Vagina (tissue), 2 donors: ENCODE results near the gene PCSK5. TPM values are rescaled to one million over a fixed set of nuclear protein-coding genes. Genes with fewer than 3 reads are reported as not detected.
"Not testable (repeated sequence)": the region's sequence is repeated elsewhere in the genome, so short reads cannot be mapped to it uniquely, and the experiment has no call there.

ENCODE experiments used
- DNase-seq, 2 donors: peaks; one replicate each; pipeline ENCODE4 v3.0.0-alpha.2; 2017; ENCODE audit errors: extremely low spot score in 2 of 2
- H3K27ac ChIP-seq: fragments of 200-600 bp; sonication (generic); one replicate; pipeline ENCODE4 v1.5.1; 2019
- H3K27me3 ChIP-seq: fragments of 200-600 bp; sonication (generic); one replicate; pipeline ENCODE4 v1.5.1; 2019
- H3K36me3 ChIP-seq, 2 donors: fragments of 200-600 bp; sonication (generic); one replicate each; pipeline ENCODE4 v1.5.1; 2017 to 2019
- H3K4me1 ChIP-seq: fragments of 200-600 bp; sonication (generic); one replicate; pipeline ENCODE4 v1.5.1; 2019
- H3K4me3 ChIP-seq, 2 donors: fragments of 200-600 bp; sonication (generic); 1 replicate in 1 of 2; 2 replicates in 1 of 2; pipeline ENCODE4 v1.5.1; 2016 to 2019
- H3K9me3 ChIP-seq: fragments of 200-600 bp; sonication (generic); one replicate; pipeline ENCODE4 v1.5.1; 2019
- CTCF ChIP-seq, 3 experiments: fragments of 450-650 bp in 2 of 3; fragments of 200-600 bp in 1 of 3; sonication (generic) in 1 of 3; IDR thresholded peaks; one replicate each; pipeline ENCODE4 v1.5.1; 2017 to 2019; ENCODE audit warnings: antibody characterized with exemption in 3 of 3, mild to moderate bottlenecking in 2 of 3, moderate library complexity in 2 of 3
- POLR2A ChIP-seq, 2 donors: fragments of 450-650 bp; IDR thresholded peaks; one replicate each; pipeline ENCODE4 v1.6.1; 2017; ENCODE audit warnings: antibody characterized with exemption in 2 of 2, mild to moderate bottlenecking in 2 of 2, moderate library complexity in 2 of 2
- POLR2AphosphoS5 ChIP-seq, 2 donors: sonication (generic); formaldehyde crosslinking; IDR thresholded peaks; one replicate each; pipeline ENCODE4 v1.9.0; 2017; ENCODE audit warnings: antibody characterized with exemption in 2 of 2, mild to moderate bottlenecking in 2 of 2, low read depth in 1 of 2; ENCODE audit not compliant: insufficient read depth in 1 of 2
- intact Hi-C: fragments of 100-400 bp; cut with DNase I; formaldehyde crosslinking; loops from one replicate; pipeline ENCODE4 v1.15.1; 2023
- total RNA-seq: library from RNA; depleted of rRNA; stranded (reverse); fragments of >200 nt; gene quantifications from one replicate; pipeline ENCODE4 v1.2.3, GENCODE V29; 2016

PCSK5 gene
- total RNA-seq, 1 donor from 2014 or later = 22.6 TPM

DNA sequence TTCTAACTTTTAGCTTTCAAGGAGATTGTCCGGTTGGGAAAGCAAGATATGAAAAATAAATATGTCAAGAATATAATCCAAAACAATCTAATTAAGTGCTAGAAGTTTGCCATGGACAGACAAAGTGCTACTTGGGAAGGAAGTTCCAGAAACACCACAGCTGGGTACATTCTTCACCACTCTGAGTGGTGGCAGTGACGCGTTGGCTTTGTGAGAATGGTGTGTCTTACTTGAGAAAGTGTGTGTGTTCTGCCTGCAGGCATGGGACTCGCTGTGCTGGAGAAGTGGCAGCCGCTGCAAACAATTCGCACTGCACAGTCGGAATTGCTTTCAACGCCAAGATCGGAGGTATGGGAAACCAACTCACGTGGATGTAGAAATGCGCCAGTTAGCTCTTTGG is 177.2 kb downstream of the PCSK5 start:
- Histone ChIP-seq H3K36me3 (peaks cover 0 to 2% of the 10 kb centered on the region in 2 donors), H3K27ac (no peak overlapping the region), H3K4me3 (no peak overlapping the region), H3K9me3 (no peaks in the 10 kb centered on the region), H3K4me1 (no peaks in the 10 kb centered on the region), H3K27me3 (no peaks in the 10 kb centered on the region)
- DNase-seq = no peak
- TF ChIP-seq CTCF (IDR thresholded peaks at IDR 0.05) (no peak), POLR2A (IDR thresholded peaks at IDR 0.05) (no peak), POLR2AphosphoS5 (IDR thresholded peaks at IDR 0.05; ENCODE audit: insufficient read depth in 1 of 2, low read depth in 1 of 2) (no peak)
- intact Hi-C loops = no loop called here

GRCh38 chr9:76077537-76077936 is 187.1 kb downstream of the PCSK5 start:
- Histone ChIP-seq H3K9me3 (no peaks in the 10 kb centered on the region), H3K4me1 (no peaks in the 10 kb centered on the region), H3K27me3 (no peaks in the 10 kb centered on the region), H3K4me3 (no peak overlapping the region), H3K36me3 (peaks cover 0 to 5% of the 10 kb centered on the region in 2 donors), H3K27ac (no peak overlapping the region)
- no peak for DNase-seq
- TF ChIP-seq CTCF (IDR thresholded peaks at IDR 0.05) (no peak), POLR2A (IDR thresholded peaks at IDR 0.05) (no peak), POLR2AphosphoS5 (IDR thresholded peaks at IDR 0.05; ENCODE audit: insufficient read depth in 1 of 2, low read depth in 1 of 2) (no peak)
- intact Hi-C loops = no loop called here

GRCh38 chr9:76081281-76081680 is 190.8 kb downstream of the PCSK5 start:
- H3K27ac ChIP-seq, H3K9me3 ChIP-seq, H3K4me1 ChIP-seq, H3K4me3 ChIP-seq, H3K36me3 ChIP-seq, H3K27me3 ChIP-seq, intact Hi-C loops, DNase-seq: not testable (repeated sequence)

- intact Hi-C loops = no loop called here
Observed at GRCh38 chr9:76082057-76082456, 191.6 kb downstream of the PCSK5 start.

DNA sequence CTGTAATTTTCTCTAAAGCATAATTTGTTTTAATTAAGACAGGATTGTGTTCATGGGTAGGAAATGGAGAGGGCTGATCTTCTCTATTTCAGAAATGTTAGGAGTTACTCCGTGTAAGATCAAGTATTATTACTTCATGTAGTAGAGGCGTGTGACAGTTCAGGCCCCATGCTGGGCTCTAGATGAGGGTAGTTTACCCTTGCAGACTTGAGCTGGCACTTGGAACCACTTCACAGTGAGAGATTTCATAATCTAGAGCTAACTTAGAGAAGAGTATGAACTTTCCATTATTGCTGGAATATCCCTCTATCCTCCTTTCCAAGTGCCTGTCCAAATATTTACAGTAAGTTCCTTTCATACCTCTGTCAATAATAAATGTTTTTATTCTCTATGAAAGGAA is 195.1 kb downstream of the PCSK5 start:
- Histone ChIP-seq H3K36me3 (no peaks in the 10 kb centered on the region), H3K9me3 (no peaks in the 10 kb centered on the region), H3K27me3 (no peaks in the 10 kb centered on the region), H3K4me1 (no peaks in the 10 kb centered on the region), H3K27ac (no peak overlapping the region), H3K4me3 (no peak overlapping the region)
- intact Hi-C loops = no loop called here
- no peak for DNase-seq
- TF ChIP-seq CTCF (IDR thresholded peaks at IDR 0.05) = no peak
- no peak for TF ChIP-seq POLR2AphosphoS5 (IDR thresholded peaks at IDR 0.05; ENCODE audit: insufficient read depth in 1 of 2, low read depth in 1 of 2)
- TF ChIP-seq POLR2A (IDR thresholded peaks at IDR 0.05) = no peak

More at GRCh38 chr9:76082057-76082456, 191.6 kb downstream of the PCSK5 start:
- no peak overlapping the region for H3K4me3 ChIP-seq
- no peaks in the 10 kb centered on the region for H3K4me1 ChIP-seq
- no peaks in the 10 kb centered on the region for H3K9me3 ChIP-seq
- no peak overlapping the region for H3K27ac ChIP-seq
- no peaks in the 10 kb centered on the region for H3K27me3 ChIP-seq
- TF ChIP-seq POLR2A (IDR thresholded peaks at IDR 0.05) (no peak), POLR2AphosphoS5 (IDR thresholded peaks at IDR 0.05; ENCODE audit: insufficient read depth in 1 of 2, low read depth in 1 of 2) (no peak), CTCF (IDR thresholded peaks at IDR 0.05) (no peak)
- no peaks in the 10 kb centered on the region for H3K36me3 ChIP-seq
- no peak for DNase-seq

GRCh38 chr9:76086539-76086938 is 196.1 kb downstream of the PCSK5 start:
- Histone ChIP-seq H3K9me3 (no peaks in the 10 kb centered on the region), H3K4me1 (no peaks in the 10 kb centered on the region), H3K27me3 (no peaks in the 10 kb centered on the region), H3K36me3 (no peaks in the 10 kb centered on the region), H3K4me3 (no peak overlapping the region), H3K27ac (no peak overlapping the region)
- TF ChIP-seq CTCF (IDR thresholded peaks at IDR 0.05) (no peak), POLR2AphosphoS5 (IDR thresholded peaks at IDR 0.05; ENCODE audit: insufficient read depth in 1 of 2, low read depth in 1 of 2) (no peak), POLR2A (IDR thresholded peaks at IDR 0.05) (no peak)
- intact Hi-C loops = no loop called here
- DNase-seq = no peak
